ENCODE results near the gene AUTS2. TPM values are rescaled to one million over a fixed set of nuclear protein-coding genes. Genes with fewer than 3 reads are reported as not detected.

Gene AUTS2
- total RNA-seq, 1 experiment from 2014 or later: not detected

GRCh38 chr7:70415179-70415972, 817.1 kb downstream of the AUTS2 start:
- Mint-ChIP-seq H3K27me3 (ENCODE audit: unreplicated experiment) (no peaks in the 10 kb centered on the region), H3K4me3 (ENCODE audit: low read depth, unreplicated experiment) (no peak overlapping the region), H3K4me1 (ENCODE audit: low read depth, unreplicated experiment) (no peaks in the 10 kb centered on the region), H3K27ac (ENCODE audit: unreplicated experiment) (no peak overlapping the region), H3K36me3 (ENCODE audit: insufficient read depth, unreplicated experiment) (no peaks in the 10 kb centered on the region), H3K9me3 (ENCODE audit: low read depth, unreplicated experiment) (peaks cover 3% of the 10 kb centered on the region)
- no peak for TF ChIP-seq CTCF (IDR thresholded peaks at IDR 0.05; ENCODE audit: unreplicated experiment)
- CTCF ChIA-PET: no interaction called here
- no peak for DNase-seq
- no TSS peak for BruUV-seq (replicated peaks)
- intact Hi-C loops (cut with micrococcal nuclease; ENCODE audit: unreplicated experiment): no loop called here

DNA sequence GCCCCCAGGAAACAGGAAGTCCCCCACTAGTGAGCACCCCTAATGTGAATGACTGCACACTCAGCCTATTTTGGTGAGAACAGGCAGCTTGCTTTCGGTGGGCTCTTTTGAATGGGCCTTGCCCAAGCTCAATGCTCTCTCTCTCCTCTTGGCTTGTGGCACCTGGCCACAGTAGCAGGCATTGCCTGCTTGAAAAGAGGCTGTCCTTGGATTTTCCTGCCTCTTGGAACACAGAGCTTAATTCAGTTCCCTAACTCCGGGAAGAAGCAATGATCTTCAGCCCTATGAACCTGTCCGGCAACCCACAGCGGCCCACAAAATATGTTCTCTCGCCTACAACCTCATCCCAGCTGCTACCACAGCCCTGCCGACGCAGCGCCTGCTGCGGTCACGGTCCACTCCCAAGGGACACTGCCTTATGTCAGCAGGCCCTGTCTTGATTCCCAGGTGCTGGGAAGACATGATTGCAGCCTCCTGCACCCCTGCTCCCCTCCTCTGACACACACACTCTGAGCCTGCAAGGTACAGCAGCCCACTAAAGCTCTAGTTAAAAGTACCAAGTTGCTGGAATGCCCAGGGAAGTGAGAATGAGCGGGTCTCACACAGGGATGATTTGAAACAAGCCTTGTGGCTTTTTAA, 818.2 kb downstream of the AUTS2 start:
- BruUV-seq (replicated peaks): no TSS peak
- DNase-seq: no peak
- no peaks in the 10 kb centered on the region for H3K36me3 Mint-ChIP-seq (ENCODE audit: insufficient read depth, unreplicated experiment)
- H3K27ac Mint-ChIP-seq (ENCODE audit: unreplicated experiment): no peak overlapping the region
- TF ChIP-seq CTCF (IDR thresholded peaks at IDR 0.05; ENCODE audit: unreplicated experiment): no peak
- H3K27me3 Mint-ChIP-seq (ENCODE audit: unreplicated experiment): no peaks in the 10 kb centered on the region
- H3K9me3 Mint-ChIP-seq (ENCODE audit: low read depth, unreplicated experiment): peaks cover 3% of the 10 kb centered on the region
- H3K4me1 Mint-ChIP-seq (ENCODE audit: low read depth, unreplicated experiment): no peaks in the 10 kb centered on the region
- no peak overlapping the region for H3K4me3 Mint-ChIP-seq (ENCODE audit: low read depth, unreplicated experiment)
- CTCF ChIA-PET: interaction anchor here (0.6 kb wide), 1 partner anchor 96 kb away, joined by 5 read pairs; no protein-coding TSS in a partner anchor
- intact Hi-C loops (cut with micrococcal nuclease; ENCODE audit: unreplicated experiment): no loop called here

DNA sequence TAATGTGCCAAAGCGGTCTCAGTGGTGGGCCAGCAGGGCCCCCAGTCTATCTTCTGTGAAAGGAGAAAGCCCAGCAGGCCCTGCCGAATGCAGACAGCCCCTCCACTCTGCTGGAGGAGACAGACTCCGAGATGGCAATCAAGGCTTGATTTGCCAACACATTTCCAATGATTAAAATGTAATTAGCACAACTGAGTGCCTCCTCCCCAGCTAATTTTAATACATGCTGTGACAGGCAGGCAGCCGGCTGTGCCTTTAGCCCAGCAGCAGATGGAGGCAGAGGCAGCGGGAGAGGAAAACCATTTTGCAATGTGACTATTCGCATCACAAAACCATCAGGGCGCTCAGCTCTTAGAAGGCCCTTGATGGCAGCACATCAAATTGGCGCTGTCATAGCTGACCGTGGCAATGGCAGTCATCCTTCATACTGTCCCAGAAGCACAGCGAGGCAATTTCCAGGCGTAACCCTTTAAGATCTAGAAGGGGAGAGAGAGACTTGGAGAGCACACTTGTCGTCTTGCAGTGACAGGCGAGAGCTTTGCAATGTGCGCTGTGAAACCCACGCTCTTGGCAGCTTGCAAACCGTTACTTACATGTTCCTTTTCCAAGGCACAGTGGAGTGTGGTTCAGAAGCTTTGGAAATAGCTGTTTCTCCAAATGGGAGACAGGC, 818.8 kb downstream of the AUTS2 start:
- Mint-ChIP-seq H3K27ac (ENCODE audit: unreplicated experiment) (no peak overlapping the region), H3K4me3 (ENCODE audit: low read depth, unreplicated experiment) (no peak overlapping the region), H3K36me3 (ENCODE audit: insufficient read depth, unreplicated experiment) (no peaks in the 10 kb centered on the region), H3K27me3 (ENCODE audit: unreplicated experiment) (no peaks in the 10 kb centered on the region), H3K4me1 (ENCODE audit: low read depth, unreplicated experiment) (no peaks in the 10 kb centered on the region), H3K9me3 (ENCODE audit: low read depth, unreplicated experiment) (peaks cover 3% of the 10 kb centered on the region)
- CTCF ChIA-PET: no interaction called here
- intact Hi-C loops (cut with micrococcal nuclease; ENCODE audit: unreplicated experiment): no loop called here
- no peak for DNase-seq
- BruUV-seq (replicated peaks): no TSS peak
- TF ChIP-seq CTCF (IDR thresholded peaks at IDR 0.05; ENCODE audit: unreplicated experiment): no peak

DNA sequence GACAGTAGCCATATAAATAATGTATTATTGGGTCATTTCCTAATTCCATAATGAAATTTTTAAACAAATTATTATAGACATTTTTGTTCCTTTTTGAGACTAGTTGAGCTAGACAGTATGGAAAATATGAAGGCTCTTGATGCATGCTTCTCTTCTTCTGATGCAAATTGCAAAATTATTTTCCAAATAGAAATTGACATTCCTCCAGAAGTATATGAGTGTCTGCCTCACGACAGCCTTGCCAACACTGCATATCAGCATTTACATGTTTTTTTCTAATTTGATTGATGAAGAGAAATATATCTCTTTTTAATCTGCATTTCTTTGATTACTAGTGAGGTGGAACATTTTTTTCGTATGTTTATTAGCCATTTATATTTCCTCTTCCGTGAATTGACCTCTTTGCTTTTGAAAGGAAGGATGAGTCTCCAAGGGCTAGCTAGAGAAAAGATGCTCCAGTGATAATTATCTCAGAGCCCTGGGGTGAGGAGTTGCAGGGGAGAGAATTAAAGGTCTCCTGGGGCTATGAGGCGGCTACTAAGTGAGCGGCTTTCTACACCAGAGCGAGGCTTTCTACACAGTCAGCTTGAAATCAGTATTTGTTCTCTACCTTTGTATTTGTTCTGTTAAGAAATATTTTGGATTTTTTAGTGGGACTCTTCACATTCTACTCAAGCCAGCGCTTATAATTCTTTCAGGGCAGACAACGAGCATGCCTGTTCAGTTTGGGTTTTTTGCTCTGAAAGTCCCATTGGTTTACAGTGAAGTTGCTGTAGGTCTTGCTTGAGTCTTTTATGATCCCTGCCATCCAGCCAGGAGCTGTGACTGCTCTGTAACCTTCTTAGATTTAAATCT, 821.5 kb downstream of the AUTS2 start:
- DNase-seq: no peak
- Mint-ChIP-seq H3K9me3 (ENCODE audit: low read depth, unreplicated experiment) (no peaks in the 10 kb centered on the region), H3K4me3 (ENCODE audit: low read depth, unreplicated experiment) (no peak overlapping the region), H3K27me3 (ENCODE audit: unreplicated experiment) (no peaks in the 10 kb centered on the region), H3K4me1 (ENCODE audit: low read depth, unreplicated experiment) (no peaks in the 10 kb centered on the region), H3K27ac (ENCODE audit: unreplicated experiment) (no peak overlapping the region), H3K36me3 (ENCODE audit: insufficient read depth, unreplicated experiment) (no peaks in the 10 kb centered on the region)
- no TSS peak for BruUV-seq (replicated peaks)
- no peak for TF ChIP-seq CTCF (IDR thresholded peaks at IDR 0.05; ENCODE audit: unreplicated experiment)
- intact Hi-C loops (cut with micrococcal nuclease; ENCODE audit: unreplicated experiment): no loop called here
- CTCF ChIA-PET: no interaction called here
